Hepatocyte (in vitro differentiated cells): Measurements from ENCODE around the gene PERCC1. TPM values are rescaled to one million over a fixed set of nuclear protein-coding genes. Genes with fewer than 3 reads are reported as not detected.

Experiments used
- DNase-seq: peaks from one replicate; pipeline ENCODE4 v3.0.0-alpha.2; 2016; ENCODE audit warnings: low spot score
- H2AFZ ChIP-seq: fragments of 200-600 bp; sonication (generic); 2 replicates; pipeline ENCODE4 v1.6.0; 2016; ENCODE audit warnings: antibody characterized with exemption, mild to moderate bottlenecking
- H3K27ac ChIP-seq: fragments of 200-600 bp; sonication (generic); 2 replicates; pipeline ENCODE4 v1.5.1; 2016; ENCODE audit warnings: mild to moderate bottlenecking
- H3K27me3 ChIP-seq: fragments of 200-600 bp; sonication (generic); 2 replicates; pipeline ENCODE4 v1.6.1; 2016
- H3K36me3 ChIP-seq: fragments of 200-600 bp; sonication (generic); replicated peaks from 2 replicates; pipeline ENCODE4 v1.5.1; 2016; ENCODE audit warnings: low read depth; ENCODE audit not compliant: insufficient read depth
- H3K4me1 ChIP-seq: fragments of 200-600 bp; sonication (generic); 2 replicates; pipeline ENCODE4 v1.5.1; 2016; ENCODE audit warnings: mild to moderate bottlenecking, moderate library complexity; ENCODE audit not compliant: insufficient read depth
- H3K4me2 ChIP-seq: fragments of 200-600 bp; sonication (generic); 2 replicates; pipeline ENCODE4 v1.6.0; 2016
- H3K4me3 ChIP-seq: fragments of 200-600 bp; sonication (generic); 2 replicates; pipeline ENCODE4 v1.5.1; 2016; ENCODE audit warnings: mild to moderate bottlenecking
- H3K79me2 ChIP-seq: fragments of 200-600 bp; sonication (generic); 2 replicates; pipeline ENCODE4 v1.6.0; 2017; ENCODE audit warnings: mild to moderate bottlenecking
- H3K9me2 ChIP-seq: fragments of 200-600 bp; sonication (generic); replicated peaks from 2 replicates; pipeline ENCODE4 v1.6.0; 2017; ENCODE audit warnings: mild to moderate bottlenecking; ENCODE audit not compliant: insufficient read depth
- H3K9me3 ChIP-seq: fragments of 200-600 bp; sonication (generic); 2 replicates; pipeline ENCODE4 v1.5.1; 2016; ENCODE audit warnings: low read depth, mild to moderate bottlenecking
- H4K20me1 ChIP-seq: fragments of 200-600 bp; sonication (generic); 2 replicates; pipeline ENCODE4 v1.6.0; 2016; ENCODE audit warnings: mild to moderate bottlenecking; ENCODE audit not compliant: insufficient read depth, poor library complexity, severe bottlenecking
- CTCF ChIP-seq: fragments of 200-600 bp; sonication (generic); IDR thresholded peaks from 2 replicates; pipeline ENCODE4 v1.5.1; 2016; ENCODE audit warnings: antibody characterized with exemption, mild to moderate bottlenecking; ENCODE audit not compliant: poor library complexity
- EZH2 ChIP-seq: fragments of 200-600 bp; sonication (generic); IDR thresholded peaks from 2 replicates; pipeline ENCODE4 v1.6.1; 2016; ENCODE audit warnings: antibody characterized with exemption, mild to moderate bottlenecking, borderline replicate concordance
- EZH2phosphoT487 ChIP-seq: fragments of 200-600 bp; sonication (generic); IDR thresholded peaks from one replicate; pipeline ENCODE4 v1.6.1; 2018; ENCODE audit warnings: antibody characterized with exemption, mild to moderate bottlenecking, low read depth, moderate library complexity; ENCODE audit not compliant: unreplicated experiment, severe bottlenecking
- WGBS: methylation state at CpG from one replicate; pipeline ENCODE4 v1.1.6; 2016; ENCODE audit warnings: low lambda C conversion rate; ENCODE audit errors: missing lambda C conversion rate; 5-methylcytosine and 5-hydroxymethylcytosine counted together
- polyA plus RNA-seq: library from polyadenylated mRNA; unstranded; fragments of >200 nt; fragmentation: Nextera tagmentation; extraction: Ambion mirVana; gene quantifications from 2 replicates; pipeline ENCODE4 v1.2.1, GENCODE V29; 2016
- total RNA-seq: library from RNA; depleted of rRNA; stranded (reverse); fragments of >200 nt; gene quantifications from 2 replicates; pipeline ENCODE4 v1.2.3, GENCODE V29; 2014

The PERCC1 gene
- total and polyA plus RNA-seq, 2 experiments from 2014 or later = 2.5 TPM; not detected in 1

- H3K36me3 ChIP-seq = no peaks in the 10 kb centered on the region
- H2AFZ ChIP-seq = no peak overlapping the region
- no peaks in the 10 kb centered on the region for H3K9me3 ChIP-seq
These were observed 31.9 kb upstream of the PERCC1 start for GRCh38 chr16:1398826-1399581.

DNA sequence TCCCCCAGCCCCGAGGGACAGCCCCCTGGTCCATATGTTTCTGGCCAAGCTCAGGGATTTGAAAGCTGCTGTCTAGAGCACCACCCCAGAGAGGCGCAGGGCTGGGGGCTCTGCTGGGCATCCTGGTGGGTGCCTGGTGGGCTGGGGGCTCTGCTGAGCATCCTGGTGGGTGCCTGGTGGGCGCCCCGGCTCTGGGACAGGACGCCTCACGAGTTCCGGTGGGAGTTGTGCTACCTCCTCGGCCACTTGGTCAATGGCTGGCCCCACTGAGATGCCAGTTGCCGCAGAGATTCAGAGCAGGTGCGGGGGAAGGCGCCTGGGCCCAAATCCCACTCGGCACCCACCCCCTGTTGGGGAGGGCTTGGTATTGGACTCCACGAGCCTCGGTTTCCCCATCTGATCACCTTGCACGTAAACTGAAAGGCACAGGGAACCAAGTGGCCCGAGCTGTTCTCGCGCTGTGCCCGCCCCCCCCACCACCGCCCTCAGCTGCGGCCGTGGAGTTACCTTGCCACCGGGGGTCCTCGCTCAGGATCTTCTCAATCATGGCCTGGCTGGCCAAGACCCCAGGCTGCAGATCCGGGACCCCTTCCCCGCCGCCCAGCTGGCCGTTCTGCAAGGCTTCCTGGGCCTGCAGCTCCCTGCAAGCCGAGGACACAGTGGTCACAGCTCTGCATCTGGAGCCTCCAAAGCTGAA lies 29.7 kb upstream of the PERCC1 start:
- Histone ChIP-seq H3K4me1 (no peaks in the 10 kb centered on the region), H3K79me2 (peaks cover 8% of the 10 kb centered on the region), H4K20me1 (peaks cover 3% of the 10 kb centered on the region), H2AFZ (no peak overlapping the region), H3K36me3 (no peaks in the 10 kb centered on the region), H3K9me2 (no peaks in the 10 kb centered on the region), H3K4me3 (no peak overlapping the region), H3K27ac (no peak overlapping the region), H3K9me3 (no peaks in the 10 kb centered on the region), H3K27me3 (no peaks in the 10 kb centered on the region), H3K4me2 (no peak overlapping the region)
- WGBS = 98% methylated on average over 18 of the region's 29 CpGs
- TF ChIP-seq EZH2phosphoT487 (no peak), EZH2 (no peak)
- no peak for DNase-seq

More at GRCh38 chr16:1398826-1399581, 31.9 kb upstream of the PERCC1 start:
- TF ChIP-seq EZH2phosphoT487 (no peak), EZH2 (no peak), CTCF (no peak)
- Histone ChIP-seq H3K4me1 (no peaks in the 10 kb centered on the region), H4K20me1 (peaks cover 3% of the 10 kb centered on the region), H3K4me2 (no peak overlapping the region), H3K27ac (no peak overlapping the region), H3K9me2 (no peaks in the 10 kb centered on the region), H3K4me3 (no peak overlapping the region), H3K79me2 (no peaks in the 10 kb centered on the region), H3K27me3 (no peaks in the 10 kb centered on the region)
- no peak for DNase-seq
- 99% methylated on average over 35 of the region's 38 CpGs for WGBS

DNA sequence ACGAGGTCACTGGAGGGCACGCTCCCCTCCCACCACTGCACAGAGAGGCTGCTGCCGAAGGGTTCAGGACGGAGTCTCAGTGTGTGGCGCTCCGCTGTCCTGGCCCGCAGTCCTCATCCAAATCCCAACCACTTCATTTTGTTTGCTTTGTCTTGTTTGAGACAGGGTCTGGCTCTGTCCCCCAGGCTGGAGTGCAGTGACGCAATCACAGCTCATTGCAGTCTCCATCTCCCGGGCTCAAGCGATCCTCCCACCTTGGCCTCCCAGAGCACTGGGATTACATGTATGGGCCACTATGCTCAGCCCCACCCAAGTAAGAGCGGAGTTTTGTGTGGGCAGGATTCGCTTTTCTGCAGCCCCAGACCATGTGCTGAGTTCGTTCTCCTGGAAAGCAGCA lies 29.1 kb upstream of the PERCC1 start:
- H3K27ac ChIP-seq = no peak overlapping the region
- H3K4me3 ChIP-seq = no peak overlapping the region
- H2AFZ ChIP-seq = no peak overlapping the region
- WGBS = 95% methylated on average over 13 of the region's 13 CpGs
- no peak overlapping the region for H3K4me2 ChIP-seq
- TF ChIP-seq CTCF (no peak), EZH2 (no peak), EZH2phosphoT487 (no peak)
- no peaks in the 10 kb centered on the region for H3K36me3 ChIP-seq
- no peaks in the 10 kb centered on the region for H3K27me3 ChIP-seq
- peaks cover 3% of the 10 kb centered on the region for H4K20me1 ChIP-seq
- H3K79me2 ChIP-seq = peaks cover 13% of the 10 kb centered on the region
- no peaks in the 10 kb centered on the region for H3K4me1 ChIP-seq
- no peaks in the 10 kb centered on the region for H3K9me3 ChIP-seq
- DNase-seq = no peak
- H3K9me2 ChIP-seq = no peaks in the 10 kb centered on the region

- Histone ChIP-seq H4K20me1 (peaks cover 3% of the 10 kb centered on the region), H3K9me3 (no peaks in the 10 kb centered on the region), H3K9me2 (no peaks in the 10 kb centered on the region), H3K4me1 (peaks cover 3% of the 10 kb centered on the region), H3K4me3 (no peak overlapping the region), H3K27me3 (no peaks in the 10 kb centered on the region), H3K27ac (no peak overlapping the region), H3K36me3 (no peaks in the 10 kb centered on the region), H2AFZ (no peak overlapping the region), H3K79me2 (peaks cover 23% of the 10 kb centered on the region), H3K4me2 (no peak overlapping the region)
- DNase-seq = no peak
- WGBS = 99% methylated on average over 22 of the region's 22 CpGs
- TF ChIP-seq EZH2phosphoT487 (no peak), EZH2 (no peak), CTCF (no peak)
These were observed 27.8 kb upstream of the PERCC1 start for GRCh38 chr16:1403036-1403435.
